GM21529 (cell line): Measurements from ENCODE around the gene ELOVL1.
"Not testable (repeated sequence)": the region's sequence is repeated elsewhere in the genome, so short reads cannot be mapped to it uniquely, and the experiment has no call there.

Experiments
- ATAC-seq: cut with Tn5 transposase; IDR thresholded peaks from one replicate; pipeline ENCODE4 v1.9.1; 2021; ENCODE audit not compliant: unreplicated experiment

ELOVL1 gene

GRCh38 chr1:43367904-43368645 is at the start of gene ELOVL1:
ELOVL1 (minus strand) TSS chr1:43368011; CDS start chr1:43365609, 2,402 bp downstream.
- ATAC-seq = peak; percentile 70

- ATAC-seq = no peak
Observed at GRCh38 chr1:43415901-43416300, 48.1 kb upstream of the ELOVL1 start.

- no peak for ATAC-seq
Observed at GRCh38 chr1:43414634-43415223, 46.9 kb upstream of the ELOVL1 start.

- not testable (repeated sequence) for ATAC-seq
Observed at GRCh38 chr1:43413426-43413825, 45.6 kb upstream of the ELOVL1 start.

- ATAC-seq = no peak
Observed at GRCh38 chr1:43410571-43410970, 42.8 kb upstream of the ELOVL1 start.

GRCh38 chr1:43405876-43406234 is 38.0 kb upstream of the ELOVL1 start:
- no peak for ATAC-seq

GRCh38 chr1:43405219-43405875 is 37.5 kb upstream of the ELOVL1 start:
- ATAC-seq = no peak

- ATAC-seq = no peak
Observed at GRCh38 chr1:43404353-43404752, 36.5 kb upstream of the ELOVL1 start.

- no peak for ATAC-seq
Observed at GRCh38 chr1:43402089-43402865, 34.5 kb upstream of the ELOVL1 start.

GRCh38 chr1:43400441-43400840 is 32.6 kb upstream of the ELOVL1 start:
- not testable (repeated sequence) for ATAC-seq

- no peak for ATAC-seq
Observed at GRCh38 chr1:43398227-43398626, 30.4 kb upstream of the ELOVL1 start.

- ATAC-seq = no peak
Observed at GRCh38 chr1:43396059-43396458, 28.2 kb upstream of the ELOVL1 start.

GRCh38 chr1:43395523-43395922 is 27.7 kb upstream of the ELOVL1 start:
- no peak for ATAC-seq

GRCh38 chr1:43392702-43393101 is 24.9 kb upstream of the ELOVL1 start:
- no peak for ATAC-seq

- peak; percentile 95 for ATAC-seq
Observed at GRCh38 chr1:43389326-43390313, 21.8 kb upstream of the ELOVL1 start, which contains the start of the genes MED8 and SZT2. MED8 (minus strand) TSS chr1:43389800; CDS start chr1:43389764, 36 bp downstream. SZT2 (plus strand) TSS chr1:43389899; CDS start chr1:43389969, 70 bp downstream.

- ATAC-seq = no peak
Observed at GRCh38 chr1:43388613-43389012, 20.8 kb upstream of the ELOVL1 start.

GRCh38 chr1:43387976-43388599 is 20.3 kb upstream of the ELOVL1 start:
- ATAC-seq = no peak

- no peak for ATAC-seq
Observed at GRCh38 chr1:43386676-43387075, 18.9 kb upstream of the ELOVL1 start.

GRCh38 chr1:43383449-43383848 is 15.6 kb upstream of the ELOVL1 start:
- no peak for ATAC-seq
